ENCODE measurements around the gene FALEC. TPM values are rescaled to one million over a fixed set of nuclear protein-coding genes. Genes with fewer than 3 reads are reported as not detected.

Gene FALEC
- total and polyA plus RNA-seq, 9 of the 15 experiments (the other 6 are each of a cell fraction or from before 2014, with no cell fraction given) = 0.15 to 1.8 (median 0.53) TPM; not detected in 5

DNA sequence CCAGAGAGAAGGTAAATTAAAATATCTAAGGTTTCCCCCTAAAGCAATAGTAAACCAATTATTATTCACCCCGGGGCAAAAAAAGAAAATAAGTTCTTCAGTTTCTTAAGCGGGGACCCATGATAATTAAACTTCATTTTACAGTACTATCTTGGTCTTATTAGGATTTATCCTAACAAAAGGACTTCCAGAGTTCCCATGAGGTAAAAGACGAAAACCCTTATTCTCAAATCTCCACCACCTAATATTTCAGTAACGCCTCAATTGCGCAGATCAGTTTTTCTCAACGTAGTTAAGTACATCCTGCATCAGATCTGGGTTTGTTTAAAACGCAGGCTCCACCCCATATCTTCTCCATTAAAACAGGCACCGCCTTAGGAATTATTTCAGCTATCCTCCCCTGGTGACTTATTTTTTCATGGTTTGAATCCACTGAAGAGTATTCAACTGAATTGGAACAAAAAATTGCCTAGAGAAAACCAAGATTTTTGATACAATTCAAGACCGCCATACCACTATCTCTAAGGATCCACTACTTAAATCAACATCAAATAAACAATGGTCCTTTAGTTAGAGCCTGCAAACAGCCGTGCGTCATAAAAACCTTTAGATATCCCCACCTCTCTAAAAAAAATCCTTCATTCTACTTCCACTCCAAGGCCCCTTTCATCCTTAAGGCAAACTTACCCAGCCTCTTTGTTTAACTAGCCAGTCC is 62.2 kb downstream of the FALEC start:
- Histone ChIP-seq H3K79me2 (ENCODE audit: control insufficient read depth, insufficient read depth, low read length) (peaks cover 74% of the 10 kb centered on the region), H3K27me3 (ENCODE audit: control insufficient read depth in 2 of 2, insufficient read depth in 2 of 2, low read length in 2 of 2) (no peaks in the 10 kb centered on the region), H2AFZ (ENCODE audit: low read depth, low read length) (no peak overlapping the region), H3K27ac (ENCODE audit: extremely low read depth, low read depth, low read length) (peak overlapping the region; percentile 87), H3K9me3 (replicated peaks; ENCODE audit: control insufficient read depth, insufficient read depth, low read depth, low read length) (no peaks in the 10 kb centered on the region), H3K36me3 (ENCODE audit: control insufficient read depth, insufficient read depth, low read length) (peaks cover 61% of the 10 kb centered on the region), H3K4me1 (replicated peaks in 1 of 2; ENCODE audit: control insufficient read depth in 2 of 2, insufficient read depth in 2 of 2, low read length in 2 of 2) (peaks cover 10 to 19% of the 10 kb centered on the region in 2 experiments; a peak in 4 of 5 replicates), H3K4me2 (ENCODE audit: insufficient read depth, low read length) (peak overlapping the region; percentile 97), H3K9me1 (ENCODE audit: control insufficient read depth, insufficient read depth, low read length) (no peaks in the 10 kb centered on the region), H3K4me3 (peak overlapping the region; percentile 98), H3K9ac (ENCODE audit: insufficient read depth in 1 of 2, low read depth in 2 of 2, low read length in 2 of 2) (peak overlapping the region; percentile 97 to 100), H4K20me1 (replicated peaks; ENCODE audit: control insufficient read depth, insufficient read depth, low read length) (peaks cover 51% of the 10 kb centered on the region)
- in situ Hi-C loops (cut with MboI) = no loop called here
- FAIRE-seq (no peak), ATAC-seq (no peak), DNase-seq (ENCODE audit: extremely low read depth in 1 of 4, low spot score in 3 of 4) (peak in 2 of 4 experiments; percentile 16 to 24)
- ChIA-PET POLR2A (interaction anchor here (0.6 to 11.0 kb wide), 21 partner anchors 8 to 429 kb away, joined by 3 to 148 read pairs (median 5); partner anchors contain the start of genes CTSK, ENSA, FALEC and GOLPH3L), CTCF (ENCODE audit: low intra/inter-chr PET ratio) (no interaction called here)
- under 1% methylated on average over 11 of the region's 11 CpGs for WGBS (ENCODE audit: insufficient coverage, low coverage, missing lambda C conversion rate)
- intact Hi-C loops (cut with micrococcal nuclease) = loop anchor here (2.0 to 5.0 kb wide), 2 partner anchors 41 to 235 kb away; no protein-coding TSS in a partner anchor
- BruUV-seq (replicated peaks) = no TSS peak
- TF ChIP-seq U2AF2 (optimal IDR thresholded peaks at IDR 0.05; ENCODE audit: low read depth, low read length) = no peak
- peak; percentile 84 for TF ChIP-seq CHD1 (IDR thresholded peaks at IDR 0.05; ENCODE audit: low read length)
- peak; percentile 19; the same call in 1 of the 2 replicates for TF ChIP-seq POLR2H (tag; IDR thresholded peaks at IDR 0.05; ENCODE audit: low read depth)
- TF ChIP-seq, protein P1, sequence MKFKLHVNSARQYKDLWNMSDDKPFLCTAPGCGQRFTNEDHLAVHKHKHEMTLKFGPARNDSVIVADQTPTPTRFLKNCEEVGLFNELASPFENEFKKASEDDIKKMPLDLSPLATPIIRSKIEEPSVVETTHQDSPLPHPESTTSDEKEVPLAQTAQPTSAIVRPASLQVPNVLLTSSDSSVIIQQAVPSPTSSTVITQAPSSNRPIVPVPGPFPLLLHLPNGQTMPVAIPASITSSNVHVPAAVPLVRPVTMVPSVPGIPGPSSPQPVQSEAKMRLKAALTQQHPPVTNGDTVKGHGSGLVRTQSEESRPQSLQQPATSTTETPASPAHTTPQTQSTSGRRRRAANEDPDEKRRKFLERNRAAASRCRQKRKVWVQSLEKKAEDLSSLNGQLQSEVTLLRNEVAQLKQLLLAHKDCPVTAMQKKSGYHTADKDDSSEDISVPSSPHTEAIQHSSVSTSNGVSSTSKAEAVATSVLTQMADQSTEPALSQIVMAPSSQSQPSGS (CRISPR knock-in tag; IDR thresholded peaks at IDR 0.05) = no peak
- peak; percentile 64 for TF ChIP-seq RBFOX2 (IDR thresholded peaks at IDR 0.05; ENCODE audit: low read depth, low read length)
- TF ChIP-seq, protein P2, sequence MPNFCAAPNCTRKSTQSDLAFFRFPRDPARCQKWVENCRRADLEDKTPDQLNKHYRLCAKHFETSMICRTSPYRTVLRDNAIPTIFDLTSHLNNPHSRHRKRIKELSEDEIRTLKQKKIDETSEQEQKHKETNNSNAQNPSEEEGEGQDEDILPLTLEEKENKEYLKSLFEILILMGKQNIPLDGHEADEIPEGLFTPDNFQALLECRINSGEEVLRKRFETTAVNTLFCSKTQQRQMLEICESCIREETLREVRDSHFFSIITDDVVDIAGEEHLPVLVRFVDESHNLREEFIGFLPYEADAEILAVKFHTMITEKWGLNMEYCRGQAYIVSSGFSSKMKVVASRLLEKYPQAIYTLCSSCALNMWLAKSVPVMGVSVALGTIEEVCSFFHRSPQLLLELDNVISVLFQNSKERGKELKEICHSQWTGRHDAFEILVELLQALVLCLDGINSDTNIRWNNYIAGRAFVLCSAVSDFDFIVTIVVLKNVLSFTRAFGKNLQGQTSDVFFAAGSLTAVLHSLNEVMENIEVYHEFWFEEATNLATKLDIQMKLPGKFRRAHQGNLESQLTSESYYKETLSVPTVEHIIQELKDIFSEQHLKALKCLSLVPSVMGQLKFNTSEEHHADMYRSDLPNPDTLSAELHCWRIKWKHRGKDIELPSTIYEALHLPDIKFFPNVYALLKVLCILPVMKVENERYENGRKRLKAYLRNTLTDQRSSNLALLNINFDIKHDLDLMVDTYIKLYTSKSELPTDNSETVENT (CRISPR knock-in tag; IDR thresholded peaks at IDR 0.05) = no peak
- TF ChIP-seq SNRNP70 (optimal IDR thresholded peaks at IDR 0.05; ENCODE audit: low read depth, low read length) = no peak
- no peak for TF ChIP-seq RAD21 (CRISPR knock-in tag; conservative IDR thresholded peaks at IDR 0.05 in 1 of 2, IDR thresholded peaks at IDR 0.05 in 1 of 2)
- TF ChIP-seq, protein P3, sequence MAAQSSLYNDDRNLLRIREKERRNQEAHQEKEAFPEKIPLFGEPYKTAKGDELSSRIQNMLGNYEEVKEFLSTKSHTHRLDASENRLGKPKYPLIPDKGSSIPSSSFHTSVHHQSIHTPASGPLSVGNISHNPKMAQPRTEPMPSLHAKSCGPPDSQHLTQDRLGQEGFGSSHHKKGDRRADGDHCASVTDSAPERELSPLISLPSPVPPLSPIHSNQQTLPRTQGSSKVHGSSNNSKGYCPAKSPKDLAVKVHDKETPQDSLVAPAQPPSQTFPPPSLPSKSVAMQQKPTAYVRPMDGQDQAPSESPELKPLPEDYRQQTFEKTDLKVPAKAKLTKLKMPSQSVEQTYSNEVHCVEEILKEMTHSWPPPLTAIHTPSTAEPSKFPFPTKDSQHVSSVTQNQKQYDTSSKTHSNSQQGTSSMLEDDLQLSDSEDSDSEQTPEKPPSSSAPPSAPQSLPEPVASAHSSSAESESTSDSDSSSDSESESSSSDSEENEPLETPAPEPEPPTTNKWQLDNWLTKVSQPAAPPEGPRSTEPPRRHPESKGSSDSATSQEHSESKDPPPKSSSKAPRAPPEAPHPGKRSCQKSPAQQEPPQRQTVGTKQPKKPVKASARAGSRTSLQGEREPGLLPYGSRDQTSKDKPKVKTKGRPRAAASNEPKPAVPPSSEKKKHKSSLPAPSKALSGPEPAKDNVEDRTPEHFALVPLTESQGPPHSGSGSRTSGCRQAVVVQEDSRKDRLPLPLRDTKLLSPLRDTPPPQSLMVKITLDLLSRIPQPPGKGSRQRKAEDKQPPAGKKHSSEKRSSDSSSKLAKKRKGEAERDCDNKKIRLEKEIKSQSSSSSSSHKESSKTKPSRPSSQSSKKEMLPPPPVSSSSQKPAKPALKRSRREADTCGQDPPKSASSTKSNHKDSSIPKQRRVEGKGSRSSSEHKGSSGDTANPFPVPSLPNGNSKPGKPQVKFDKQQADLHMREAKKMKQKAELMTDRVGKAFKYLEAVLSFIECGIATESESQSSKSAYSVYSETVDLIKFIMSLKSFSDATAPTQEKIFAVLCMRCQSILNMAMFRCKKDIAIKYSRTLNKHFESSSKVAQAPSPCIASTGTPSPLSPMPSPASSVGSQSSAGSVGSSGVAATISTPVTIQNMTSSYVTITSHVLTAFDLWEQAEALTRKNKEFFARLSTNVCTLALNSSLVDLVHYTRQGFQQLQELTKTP (IDR thresholded peaks at IDR 0.05; ENCODE audit: low read depth in 1 of 2, partially characterized antibody in 2 of 2) = peak in 1 of 2 experiments; percentile 39
- TF ChIP-seq, protein P4, sequence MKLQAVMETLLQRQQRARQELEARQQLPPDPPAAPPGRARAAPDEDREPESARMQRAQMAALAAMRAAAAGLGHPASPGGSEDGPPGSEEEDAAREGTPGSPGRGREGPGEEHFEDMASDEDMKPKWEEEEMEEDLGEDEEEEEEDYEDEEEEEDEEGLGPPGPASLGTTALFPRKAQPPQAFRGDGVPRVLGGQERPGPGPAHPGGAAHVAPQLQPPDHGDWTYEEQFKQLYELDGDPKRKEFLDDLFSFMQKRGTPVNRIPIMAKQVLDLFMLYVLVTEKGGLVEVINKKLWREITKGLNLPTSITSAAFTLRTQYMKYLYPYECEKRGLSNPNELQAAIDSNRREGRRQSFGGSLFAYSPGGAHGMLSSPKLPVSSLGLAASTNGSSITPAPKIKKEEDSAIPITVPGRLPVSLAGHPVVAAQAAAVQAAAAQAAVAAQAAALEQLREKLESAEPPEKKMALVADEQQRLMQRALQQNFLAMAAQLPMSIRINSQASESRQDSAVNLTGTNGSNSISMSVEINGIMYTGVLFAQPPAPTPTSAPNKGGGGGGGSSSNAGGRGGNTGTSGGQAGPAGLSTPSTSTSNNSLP (IDR thresholded peaks at IDR 0.05; ENCODE audit: borderline replicate concordance, low read depth, low read length) = no peak

All from K562 (cell line).